ENCODE data around the gene SFXN5. TPM values are rescaled to one million over a fixed set of nuclear protein-coding genes. Genes with fewer than 3 reads are reported as not detected.

SFXN5 gene
- total RNA-seq, 4 donors from 2014 or later, result 22.9 to 55.4 (median 41.2) TPM

- DNase-seq, result peak in 1 of 3 donors; percentile 6
- H3K4me3 ChIP-seq, result no peak overlapping the region
- H3K36me3 ChIP-seq, result peaks cover 0 to 2% (median 0%) of the 10 kb centered on the region in 3 donors
- no peaks in the 10 kb centered on the region for H3K9me3 ChIP-seq
- no peak overlapping the region for H3K27ac ChIP-seq
- no peak for TF ChIP-seq POLR2A (IDR thresholded peaks at IDR 0.05)
- TF ChIP-seq CTCF (IDR thresholded peaks at IDR 0.05), result no peak
- H3K4me1 ChIP-seq, result no peaks in the 10 kb centered on the region
- no peaks in the 10 kb centered on the region for H3K27me3 ChIP-seq
Observed at GRCh38 chr2:72994991-72995380, 76.5 kb downstream of the SFXN5 start.

- TF ChIP-seq CTCF (IDR thresholded peaks at IDR 0.05) (no peak), POLR2A (IDR thresholded peaks at IDR 0.05) (no peak)
- Histone ChIP-seq H3K9me3 (no peaks in the 10 kb centered on the region), H3K27me3 (no peaks in the 10 kb centered on the region), H3K4me1 (no peaks in the 10 kb centered on the region), H3K36me3 (peaks cover 0 to 2% (median 0%) of the 10 kb centered on the region in 3 donors), H3K27ac (no peak overlapping the region), H3K4me3 (no peak overlapping the region)
- DNase-seq, result peak in 2 of 3 donors; percentile 14 to 30
Observed at GRCh38 chr2:72994282-72994990, 77.1 kb downstream of the SFXN5 start.

- H3K9me3 ChIP-seq, result no peaks in the 10 kb centered on the region
- no peak for TF ChIP-seq CTCF (IDR thresholded peaks at IDR 0.05)
- TF ChIP-seq POLR2A (IDR thresholded peaks at IDR 0.05), result no peak
- DNase-seq, result peak in 2 of 3 donors; percentile 0 to 22
- H3K27me3 ChIP-seq, result no peaks in the 10 kb centered on the region
- no peaks in the 10 kb centered on the region for H3K4me1 ChIP-seq
- no peak overlapping the region for H3K4me3 ChIP-seq
- H3K27ac ChIP-seq, result no peak overlapping the region
- peaks cover 0 to 6% (median 0%) of the 10 kb centered on the region in 3 donors for H3K36me3 ChIP-seq
Observed at GRCh38 chr2:72993933-72994280, 77.6 kb downstream of the SFXN5 start.

- Histone ChIP-seq H3K4me3 (no peak overlapping the region), H3K36me3 (peaks cover 0 to 7% (median 0%) of the 10 kb centered on the region in 3 donors), H3K27ac (no peak overlapping the region), H3K4me1 (no peaks in the 10 kb centered on the region), H3K27me3 (no peaks in the 10 kb centered on the region), H3K9me3 (no peaks in the 10 kb centered on the region)
- TF ChIP-seq CTCF (IDR thresholded peaks at IDR 0.05), result peak; percentile 33 to 78 (median 76)
- TF ChIP-seq POLR2A (IDR thresholded peaks at IDR 0.05), result no peak
- DNase-seq, result peak; percentile 21 to 51 (median 49)
Observed at GRCh38 chr2:72993147-72993932, 78.2 kb downstream of the SFXN5 start.

- DNase-seq, result peak in 2 of 3 donors; percentile 33 to 39
- Histone ChIP-seq H3K4me3 (no peak overlapping the region), H3K27ac (no peak overlapping the region), H3K27me3 (no peaks in the 10 kb centered on the region), H3K9me3 (no peaks in the 10 kb centered on the region), H3K4me1 (no peaks in the 10 kb centered on the region), H3K36me3 (peaks cover 0 to 9% (median 0%) of the 10 kb centered on the region in 3 donors)
- TF ChIP-seq CTCF (IDR thresholded peaks at IDR 0.05), result no peak
- no peak for TF ChIP-seq POLR2A (IDR thresholded peaks at IDR 0.05)
Observed at GRCh38 chr2:72992734-72993102, 78.8 kb downstream of the SFXN5 start.

All from Peyer's patch (tissue), 4 donors.